ENCODE results near the gene GTF2F2.

Gene GTF2F2

GRCh38 chr13:45301263-45301662 is 181.0 kb downstream of the GTF2F2 start:
- no peak for ATAC-seq
- DNase-seq = no peak

DNA sequence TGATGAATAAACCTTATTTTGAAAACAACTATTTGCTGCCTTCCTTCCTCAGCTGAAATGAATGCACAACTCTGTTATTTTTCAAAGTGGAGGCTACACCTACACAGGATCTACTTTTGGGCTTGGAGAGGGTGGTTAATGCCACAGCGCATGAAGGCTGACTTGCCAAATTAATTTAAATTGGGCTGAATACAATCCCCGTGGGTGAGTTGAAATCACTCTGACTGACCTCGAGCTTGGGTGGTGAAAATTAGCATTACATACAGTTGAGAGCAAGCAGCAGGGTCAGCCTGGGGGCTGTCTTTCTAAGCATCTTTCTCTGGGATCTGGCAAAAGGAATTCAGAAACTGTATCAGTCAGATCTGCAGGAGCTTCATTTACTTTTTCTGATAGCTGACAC is 182.2 kb downstream of the GTF2F2 start:
- ATAC-seq (no peak), DNase-seq (no peak)

- DNase-seq = no peak
- ATAC-seq = no peak
These were observed 182.7 kb downstream of the GTF2F2 start for GRCh38 chr13:45303026-45303425.

DNA sequence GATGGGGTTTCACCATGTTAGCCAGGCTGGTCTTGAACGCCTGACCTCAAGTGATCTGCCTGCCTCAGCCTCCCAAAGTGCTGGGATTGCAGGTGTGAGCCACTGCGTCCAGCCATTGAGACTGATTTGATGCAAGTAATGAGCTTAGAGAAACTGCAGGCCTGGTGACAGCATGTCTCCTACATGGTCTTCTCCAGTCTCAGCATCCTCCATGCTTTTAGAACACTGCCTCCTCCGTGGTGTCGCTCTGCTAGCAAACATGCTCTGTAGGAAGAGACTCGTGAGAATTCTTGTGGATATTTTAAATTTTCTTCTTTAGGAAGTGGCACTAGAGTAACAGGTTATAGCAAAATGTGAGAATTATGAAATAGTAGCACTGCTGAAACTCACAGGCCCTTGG is 183.6 kb downstream of the GTF2F2 start:
- ATAC-seq (no peak), DNase-seq (no peak)

DNA sequence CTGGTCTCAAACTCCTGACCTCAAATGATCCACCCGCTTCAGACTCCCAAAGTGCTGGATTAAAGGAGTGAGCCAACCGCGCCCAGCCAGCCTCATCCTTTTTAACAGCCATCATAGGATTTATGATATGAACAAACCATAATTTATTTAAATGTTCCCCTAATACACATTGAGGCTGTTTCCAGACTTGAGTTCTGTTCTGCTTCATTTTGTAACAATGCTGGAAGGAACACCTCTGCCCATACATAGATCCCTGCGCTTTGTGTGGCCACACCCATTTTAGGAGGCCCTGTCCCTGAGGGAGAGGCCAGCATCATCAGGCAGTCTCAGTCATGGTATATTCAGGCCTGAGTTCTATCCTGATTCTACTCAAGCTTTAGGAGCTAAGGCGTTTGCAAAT is 184.8 kb downstream of the GTF2F2 start:
- ATAC-seq (no peak), DNase-seq (no peak)

- DNase-seq (no peak), ATAC-seq (no peak)
These were observed 186.7 kb downstream of the GTF2F2 start for GRCh38 chr13:45306966-45307365.

DNA sequence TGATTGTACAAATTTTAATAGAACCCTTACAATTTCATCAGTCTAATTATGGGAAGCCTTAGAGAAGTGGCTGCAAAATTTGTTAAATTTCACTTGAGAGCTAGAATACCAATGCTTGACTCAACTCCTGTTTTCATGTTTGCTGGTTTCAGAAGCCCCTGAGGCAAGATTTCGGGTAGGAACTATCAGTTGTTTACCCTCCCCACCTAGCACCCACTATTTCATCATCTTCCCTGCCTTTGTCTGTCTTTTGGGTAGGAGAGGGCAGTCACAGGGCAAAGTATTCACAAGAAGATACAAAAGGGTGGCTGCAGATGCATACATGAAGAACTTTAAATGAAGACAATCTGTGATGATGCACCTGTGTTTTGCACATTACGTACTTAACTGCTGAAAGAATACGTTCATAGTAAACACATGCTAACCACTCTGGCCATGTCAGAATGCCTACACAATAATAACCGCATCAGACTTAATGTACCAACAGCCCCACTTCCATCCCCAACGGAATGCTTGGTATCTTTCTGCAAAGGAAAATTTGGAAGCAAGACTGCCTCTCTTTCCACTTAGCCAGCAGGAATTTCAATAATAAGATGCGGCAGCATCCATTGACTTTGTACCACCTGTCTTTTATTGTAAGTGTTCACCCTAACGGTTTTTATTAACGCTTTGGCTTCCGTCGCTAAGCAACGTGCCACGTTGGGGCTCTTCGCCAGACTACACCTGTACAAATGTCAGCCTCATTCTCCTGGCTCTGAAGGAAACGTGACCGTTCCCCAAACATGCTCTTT is 190.2 kb downstream of the GTF2F2 start:
- DNase-seq (no peak), ATAC-seq (no peak)

DNA sequence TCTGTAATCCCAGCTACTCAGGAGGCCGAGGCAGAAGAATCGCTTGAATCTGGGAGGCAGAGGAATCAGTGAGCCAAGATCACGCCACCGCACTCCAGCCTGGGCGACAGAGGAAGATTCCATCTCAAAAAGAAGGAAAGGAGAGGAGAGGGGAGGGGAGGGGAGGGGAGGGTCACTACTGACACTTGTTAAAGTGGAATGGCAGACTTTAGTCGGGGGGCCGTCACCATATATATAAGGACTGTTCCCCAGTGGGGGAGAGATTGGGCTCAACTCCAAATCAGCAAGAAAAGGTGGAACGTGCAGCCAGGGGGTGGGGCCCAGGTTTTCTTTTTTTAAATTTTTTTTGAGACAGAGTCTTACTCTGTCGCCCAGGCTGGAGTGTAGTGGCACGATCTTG is 194.5 kb downstream of the GTF2F2 start:
- DNase-seq = no peak
- ATAC-seq = no peak

GRCh38 chr13:45315520-45316167 is 195.3 kb downstream of the GTF2F2 start:
- ATAC-seq (no peak), DNase-seq (no peak)

- ATAC-seq = no peak
These were observed 196.0 kb downstream of the GTF2F2 start for GRCh38 chr13:45316338-45316737.

GRCh38 chr13:45316996-45317395 is 196.7 kb downstream of the GTF2F2 start:
- DNase-seq (no peak), ATAC-seq (no peak)

More at GRCh38 chr13:45316338-45316737, 196.0 kb downstream of the GTF2F2 start:
- DNase-seq = no peak

DNA sequence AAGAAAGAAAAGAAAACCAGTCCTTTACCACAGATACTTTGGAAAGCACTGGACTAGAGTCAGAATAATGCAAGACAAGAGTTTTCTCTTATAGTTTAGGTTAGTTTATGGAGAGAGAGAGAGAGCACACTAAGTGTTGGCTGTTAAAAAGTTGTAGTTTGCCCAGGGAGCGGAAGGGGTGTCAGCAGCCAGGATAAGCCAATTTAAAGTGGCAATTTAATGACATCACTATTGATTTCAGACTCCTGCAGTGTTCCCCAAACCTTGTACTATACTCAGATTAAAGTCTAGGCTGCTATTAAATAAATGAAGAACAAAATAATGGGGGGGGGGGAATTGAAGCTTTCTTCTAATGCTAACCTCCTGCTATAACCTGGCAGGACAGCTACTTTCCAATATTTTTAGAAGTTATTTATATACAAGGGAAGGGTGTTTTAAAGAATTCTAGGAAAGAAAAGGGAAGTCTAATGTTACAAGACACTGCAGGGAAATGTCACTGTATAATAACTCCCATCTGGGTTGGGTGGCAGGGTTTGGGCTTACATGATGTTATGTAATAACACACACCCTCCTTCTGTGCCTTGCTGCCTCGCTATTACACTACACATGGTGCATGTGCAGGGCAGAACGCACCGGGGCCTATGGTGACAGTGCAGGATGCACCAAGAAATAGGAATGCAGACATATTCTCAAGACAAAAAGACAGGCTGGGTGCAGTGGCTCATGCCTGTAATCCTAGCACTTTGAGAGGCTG is 200.7 kb downstream of the GTF2F2 start:
- ATAC-seq (no peak), DNase-seq (no peak)

- no peak for ATAC-seq
- no peak for DNase-seq
These were observed 205.5 kb downstream of the GTF2F2 start for GRCh38 chr13:45325806-45326205.

DNA sequence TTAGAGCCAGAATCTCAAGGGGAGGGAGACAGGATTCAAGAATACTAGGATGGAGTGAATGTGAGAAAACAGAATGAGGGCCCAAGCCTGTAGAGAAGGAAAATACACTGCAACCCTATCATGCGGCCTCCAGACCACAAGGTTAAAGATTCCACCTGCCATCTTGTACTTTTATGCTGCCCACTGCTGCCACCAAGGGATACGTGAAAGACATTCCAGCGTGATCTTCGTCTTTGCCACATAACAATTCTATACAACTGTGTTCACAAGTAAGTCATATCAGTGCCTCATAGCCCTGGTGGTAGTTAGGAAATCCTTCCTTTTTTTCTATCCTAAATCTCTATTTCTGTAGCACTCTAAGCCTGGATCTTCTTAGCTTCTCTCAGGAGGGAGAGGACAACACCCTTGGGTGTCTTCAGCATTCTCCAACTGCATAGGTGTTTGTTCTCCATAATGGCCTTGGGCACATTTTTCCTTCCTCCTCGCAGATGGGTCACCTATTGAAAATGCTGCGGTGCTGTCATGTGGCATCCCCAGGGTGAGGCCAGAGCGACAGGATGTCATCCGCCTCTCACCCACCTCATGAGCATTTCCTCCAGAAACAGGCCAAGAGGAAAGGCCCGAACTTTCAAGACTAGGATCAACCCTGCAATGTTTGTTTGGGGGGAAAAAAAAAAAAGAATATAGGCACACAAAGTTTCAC is 207.1 kb downstream of the GTF2F2 start:
- ATAC-seq (no peak), DNase-seq (no peak)

GRCh38 chr13:45328661-45329111 is 208.4 kb downstream of the GTF2F2 start:
- ATAC-seq = no peak

DNA sequence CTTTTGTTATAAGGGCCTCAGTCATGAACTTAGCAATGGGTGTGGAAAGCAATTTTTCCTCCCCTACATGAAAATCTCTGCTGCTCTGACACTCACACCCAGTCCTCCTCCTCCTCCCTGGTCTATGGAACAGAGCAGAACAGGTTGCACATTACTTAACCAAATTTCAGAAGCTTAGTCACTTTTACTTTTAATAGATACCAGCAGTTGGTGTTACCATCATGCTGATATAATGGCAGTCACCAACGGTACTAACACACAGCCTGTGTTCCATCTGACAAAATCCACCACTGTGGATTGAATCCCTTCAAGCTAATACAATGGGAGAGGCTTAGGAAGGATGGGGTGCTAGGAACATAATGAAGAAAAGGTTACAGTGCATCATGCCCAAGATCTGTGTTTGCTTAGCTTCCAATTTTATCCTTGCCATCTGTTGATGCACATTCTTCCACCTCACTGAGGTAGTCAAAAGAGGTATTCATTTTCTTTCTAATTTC is 210.9 kb downstream of the GTF2F2 start:
- no peak for ATAC-seq
- DNase-seq = no peak

More at GRCh38 chr13:45328661-45329111, 208.4 kb downstream of the GTF2F2 start:
- no peak for DNase-seq

GRCh38 chr13:45331692-45332035 is 211.4 kb downstream of the GTF2F2 start:
- ATAC-seq (no peak), DNase-seq (no peak)

- no peak for DNase-seq
- ATAC-seq = no peak
These were observed 211.9 kb downstream of the GTF2F2 start for GRCh38 chr13:45332036-45332830.

GRCh38 chr13:45332831-45333219 is 212.5 kb downstream of the GTF2F2 start:
- no peak for ATAC-seq
- DNase-seq = no peak

- no peak for ATAC-seq
- DNase-seq = no peak
These were observed 213.1 kb downstream of the GTF2F2 start for GRCh38 chr13:45333251-45333976.

Measured in stimulated activated naive CD8-positive, alpha-beta T cell treated with anti-CD3 and anti-CD28 coated beads, Interleukin-15, Interleukin-2, amounts not matched to agents 100 U/mL and 50 U/mL, for 24 hours (primary cell).